ENCODE measurements around the gene METRNL.

Gene METRNL

GRCh38 chr17:83067071-83067717, 12.2 kb upstream of the METRNL start:
- no peak for DNase-seq (ENCODE audit: low read depth)

DNA sequence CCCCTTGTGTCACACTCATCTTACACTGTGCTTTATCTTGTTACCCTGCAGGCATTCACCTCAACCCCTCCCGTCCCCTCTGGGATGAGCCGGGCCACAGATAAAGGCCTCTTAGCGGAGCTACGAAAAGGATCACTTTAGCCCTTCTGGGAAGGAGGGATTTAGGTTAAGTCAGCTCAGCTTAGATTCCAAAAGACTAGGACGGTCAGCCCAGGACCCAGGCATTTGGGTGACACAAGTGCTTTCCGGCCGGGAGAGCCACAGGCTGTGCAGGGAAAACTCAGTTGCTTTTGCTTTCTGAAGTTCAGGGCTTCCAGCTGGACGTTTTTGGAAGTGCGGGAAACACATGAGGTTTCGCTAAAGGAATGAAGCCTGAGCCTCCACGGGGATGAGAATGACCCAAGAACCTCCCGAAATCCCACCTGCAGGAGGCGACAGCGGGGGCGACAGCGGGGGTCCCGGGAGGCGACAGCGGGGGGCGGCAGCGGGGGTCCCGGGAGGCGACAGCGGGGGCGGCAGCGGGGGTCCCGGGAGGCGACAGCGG, 11.6 kb upstream of the METRNL start:
- DNase-seq (ENCODE audit: low read depth) = no peak

DNA sequence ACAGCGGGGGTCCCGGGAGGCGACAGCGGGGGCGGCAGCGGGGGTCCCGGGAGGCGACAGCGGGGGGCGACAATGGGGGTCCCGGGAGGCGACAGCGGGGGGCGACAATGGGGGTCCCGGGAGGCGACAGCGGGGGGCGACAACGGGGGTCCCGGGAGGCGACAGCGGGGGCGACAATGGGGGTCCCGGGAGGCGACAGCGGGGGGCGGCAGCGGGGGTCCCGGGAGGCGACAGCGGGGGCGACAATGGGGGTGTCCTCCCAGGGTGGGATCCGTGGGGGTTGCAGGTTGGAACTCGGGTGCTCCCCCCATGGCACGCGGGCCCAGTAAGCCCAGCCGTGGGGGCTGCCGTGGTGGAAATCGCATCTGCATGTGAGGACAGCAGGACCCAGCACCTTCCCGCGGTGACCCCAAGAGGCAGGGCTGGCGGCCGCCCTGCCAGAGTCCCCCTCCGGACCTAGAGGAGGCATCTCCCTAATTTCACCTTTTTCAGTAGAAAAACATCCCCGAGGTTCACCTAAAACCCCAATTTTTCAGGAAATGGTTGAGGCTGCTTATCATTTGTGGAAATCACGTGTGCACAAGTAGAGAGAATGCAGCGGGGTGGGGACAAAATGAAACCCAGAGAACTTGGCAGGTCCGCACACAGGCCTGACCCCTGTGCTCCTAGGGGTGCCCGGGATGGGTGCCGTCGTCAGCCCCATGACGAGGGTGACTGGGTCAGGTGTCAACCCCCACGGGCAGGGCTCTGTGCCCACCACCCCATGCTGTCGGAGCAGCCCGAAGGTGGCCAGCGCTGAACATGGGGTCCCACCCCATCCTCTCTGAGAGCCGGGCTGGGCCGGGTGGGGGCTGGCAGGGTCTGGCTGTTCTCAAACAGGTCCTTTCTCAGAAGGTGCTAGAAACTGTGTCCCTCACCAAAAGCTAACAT, 10.5 kb upstream of the METRNL start:
- no peak for DNase-seq (ENCODE audit: low read depth)

- DNase-seq (ENCODE audit: low read depth) = no peak
Observed at GRCh38 chr17:83069571-83069906, 9.9 kb upstream of the METRNL start.

DNA sequence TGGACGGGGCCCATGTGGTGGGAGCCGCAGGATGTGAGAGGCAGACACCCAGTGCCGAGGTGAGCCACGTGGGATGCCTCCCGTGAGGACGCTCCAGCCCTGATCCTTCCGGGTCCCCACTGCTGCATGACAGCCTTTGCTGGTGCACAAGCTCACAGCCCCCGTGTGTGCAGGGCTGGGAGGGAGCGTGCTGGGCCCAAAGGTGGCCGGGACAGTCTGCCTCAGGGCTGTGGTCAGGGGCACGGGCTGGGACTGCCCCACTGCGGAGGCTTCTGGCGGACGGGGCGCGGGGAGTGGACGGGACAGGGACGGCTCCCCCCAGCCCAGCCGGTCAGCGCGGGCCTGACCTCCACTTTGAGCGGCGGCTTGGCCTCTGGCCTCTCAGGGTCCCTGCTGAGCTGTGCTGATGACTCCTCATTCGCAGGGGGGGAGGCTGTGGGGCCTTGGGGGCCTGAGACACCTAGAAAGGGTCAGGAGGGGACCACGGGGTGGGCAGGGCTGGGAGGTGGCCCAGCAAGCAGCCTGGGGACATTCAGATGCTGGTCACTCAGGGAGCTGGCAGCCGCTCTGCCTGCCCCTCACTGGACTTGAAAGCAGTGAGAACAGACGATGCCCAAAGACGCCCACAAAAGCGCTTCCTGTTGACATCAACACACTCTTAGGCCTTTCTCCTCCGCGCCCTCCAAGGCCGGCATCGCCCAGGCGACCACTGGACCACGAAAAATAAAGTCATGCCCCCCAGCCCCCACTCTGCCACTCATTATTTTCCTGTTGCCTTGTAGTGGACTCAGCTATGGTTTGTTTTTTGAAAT, 9.3 kb upstream of the METRNL start:
- no peak for DNase-seq (ENCODE audit: low read depth)

- DNase-seq (ENCODE audit: low read depth) = no peak
Observed at GRCh38 chr17:83070800-83071341, 8.5 kb upstream of the METRNL start.

- no peak for DNase-seq (ENCODE audit: low read depth)
Observed at GRCh38 chr17:83071365-83071764, 8.0 kb upstream of the METRNL start.

DNA sequence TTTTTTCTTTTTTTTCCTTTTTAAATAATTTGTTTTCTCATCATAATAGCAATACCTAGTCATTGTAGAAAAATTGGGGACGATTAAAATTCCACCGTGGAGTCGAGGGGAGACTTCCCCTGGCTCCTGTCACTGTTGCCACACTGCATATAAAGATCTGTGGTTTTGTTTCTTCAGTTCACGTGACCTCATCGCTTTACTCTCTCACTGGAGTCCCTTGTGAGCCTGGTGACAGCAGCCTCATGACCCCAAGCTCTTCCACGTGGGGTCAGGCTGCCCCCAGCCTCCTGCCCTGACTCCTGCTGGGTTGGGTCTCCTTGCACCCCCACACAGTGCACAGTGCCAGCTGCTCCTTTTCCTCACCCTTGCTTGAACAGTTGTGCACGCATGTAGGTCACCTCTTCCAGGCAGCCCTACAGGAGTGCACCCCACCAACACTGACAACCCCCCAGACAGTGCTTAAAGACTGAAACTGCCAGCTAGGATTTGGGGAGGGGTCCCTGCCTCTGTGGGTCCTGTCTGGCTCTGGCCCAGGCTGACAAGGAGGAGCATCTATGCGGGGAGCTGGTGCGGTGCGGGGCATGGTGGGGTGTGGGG, 7.3 kb upstream of the METRNL start:
- DNase-seq (ENCODE audit: low read depth) = no peak

- DNase-seq (ENCODE audit: low read depth) = no peak
Observed at GRCh38 chr17:83072600-83073358, 6.6 kb upstream of the METRNL start.

DNA sequence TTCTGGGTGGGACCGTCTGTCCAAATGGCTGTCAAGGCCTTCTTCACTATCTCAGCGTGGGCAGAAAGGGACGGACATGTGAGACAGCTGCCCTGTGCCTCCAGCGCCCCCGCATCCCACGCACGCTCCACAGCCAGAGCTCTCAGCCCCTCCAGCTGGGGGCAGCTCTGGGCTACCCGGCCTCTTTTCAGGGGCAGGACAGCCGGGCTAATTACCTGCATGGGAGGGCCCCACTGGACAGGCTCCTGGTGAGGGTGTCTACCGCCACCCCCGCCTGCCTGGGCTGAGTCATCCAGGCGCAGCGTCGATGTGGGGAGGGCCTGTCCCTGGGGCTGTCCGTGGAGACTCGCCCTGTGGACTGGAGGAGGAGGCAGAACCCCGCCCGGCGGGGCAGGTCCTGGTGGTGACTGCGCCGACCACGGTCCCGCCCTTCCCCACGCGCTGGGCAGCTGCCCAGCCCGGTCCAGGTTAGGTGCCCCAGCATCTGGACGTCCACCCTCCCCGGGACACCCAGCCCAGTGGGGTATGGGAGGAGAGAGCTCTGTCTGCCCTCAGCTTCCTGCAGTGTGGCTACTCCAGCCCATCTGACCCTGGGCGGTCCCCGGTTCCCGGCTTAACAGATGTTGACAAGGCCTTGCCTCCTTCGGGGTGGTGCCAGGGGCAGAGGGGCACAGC, 5.9 kb upstream of the METRNL start:
- no peak for DNase-seq (ENCODE audit: low read depth)

GRCh38 chr17:83074486-83075223, 4.8 kb upstream of the METRNL start:
- no peak for DNase-seq (ENCODE audit: low read depth)

DNA sequence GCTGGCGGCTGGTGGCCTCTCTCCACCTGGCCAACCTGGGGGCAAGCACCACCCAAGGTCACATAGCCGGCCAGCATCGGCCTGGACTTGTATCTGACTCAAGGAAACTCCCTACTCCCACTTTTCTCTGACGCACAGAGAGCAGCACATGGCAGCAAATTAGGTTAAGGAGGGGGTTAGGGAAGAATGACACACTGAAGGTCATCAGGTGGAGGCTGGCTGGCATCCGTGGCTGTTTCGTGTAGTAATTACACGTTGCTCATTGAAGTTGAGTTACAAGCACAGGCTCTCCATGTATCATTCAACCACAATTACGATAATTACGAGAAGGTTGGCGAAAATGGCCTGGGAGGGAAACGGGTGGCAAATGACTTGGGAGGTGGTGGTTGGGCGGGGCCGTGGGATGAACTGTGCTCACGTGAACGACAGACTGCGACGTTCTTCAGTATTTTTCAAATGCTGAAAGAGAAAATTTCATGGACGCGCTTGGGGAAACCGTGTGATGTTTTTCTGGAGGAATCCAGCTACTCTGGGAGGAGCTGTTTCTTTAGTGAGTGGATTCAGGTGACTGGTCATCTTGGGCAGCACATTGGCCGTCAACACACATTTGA, 4.0 kb upstream of the METRNL start:
- DNase-seq (ENCODE audit: low read depth) = no peak

- DNase-seq (ENCODE audit: low read depth) = no peak
Observed at GRCh38 chr17:83076938-83077337, 2.5 kb upstream of the METRNL start.

DNA sequence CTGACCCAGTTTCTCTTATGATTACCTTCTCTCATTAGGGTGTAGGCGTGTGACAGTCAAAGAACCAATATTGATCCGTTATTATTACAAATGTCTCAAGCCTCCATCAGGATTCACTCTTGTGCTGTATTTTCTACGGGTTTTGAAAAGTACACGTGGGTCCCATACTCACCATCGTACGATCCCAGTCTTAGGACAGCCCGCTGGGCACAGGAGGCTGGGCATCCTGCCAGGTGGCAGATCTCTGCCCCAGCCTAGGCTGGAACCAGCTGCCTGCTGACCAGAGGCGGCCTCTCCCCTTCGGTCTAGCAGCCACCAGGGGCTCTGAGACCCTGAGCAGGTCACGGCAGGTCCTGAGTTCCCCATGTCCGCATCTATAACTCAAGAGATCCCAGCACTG, 2.0 kb upstream of the METRNL start:
- DNase-seq (ENCODE audit: low read depth) = no peak

DNA sequence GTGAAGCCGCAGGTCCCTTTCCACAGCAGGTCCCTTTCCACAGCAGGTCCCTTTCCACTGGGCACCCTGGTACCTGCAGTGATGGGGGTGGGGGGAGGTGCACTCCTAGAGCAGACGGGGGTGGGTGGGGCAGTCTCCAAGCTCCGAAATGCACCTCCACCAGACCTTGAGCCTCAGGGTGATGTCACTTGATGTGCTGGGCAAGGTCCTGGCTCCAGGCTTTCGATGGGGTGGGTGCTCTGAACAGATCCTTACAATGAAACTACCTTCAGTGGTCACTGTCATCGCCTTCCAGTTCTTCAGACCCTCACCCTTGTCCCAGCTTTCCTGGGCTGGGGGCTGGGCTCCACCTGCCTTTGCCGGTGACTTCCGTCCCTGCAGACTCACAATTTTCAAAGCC, 1.5 kb upstream of the METRNL start:
- DNase-seq (ENCODE audit: low read depth) = no peak

- DNase-seq (ENCODE audit: low read depth) = no peak
Observed at GRCh38 chr17:83078378-83079351, 744 bp upstream of the METRNL start.

- DNase-seq (ENCODE audit: low read depth) = no peak
Observed at GRCh38 chr17:83079766-83080578, 563 bp downstream of the METRNL start.

All from stimulated activated CD8-positive, alpha-beta memory T cell treated with anti-CD3 and anti-CD28 coated beads, Interleukin-12 subunit alpha, Interleukin-12 subunit beta, amount 100 ng/mL, for 1 hour (primary cell).